Caco-2 (cell line): ENCODE measurements around the gene BRF1. TPM values are rescaled to one million over a fixed set of nuclear protein-coding genes. Genes with fewer than 3 reads are reported as not detected.
A peak's percentile ranks its signal among the peaks of the same experiment; 100 is the strongest.

ENCODE experiments used
- BruUV-seq: library from RNA; stranded (reverse); fragments of 400-500 nt; replicated peaks from 2 replicates; lab custom pipeline; 2021; lab: Mats Ljungman, UMichigan
- CTCF ChIA-PET: fragments of 300-600 bp; sonication (Branson Sonifier 250); formaldehyde crosslinking; loops from one replicate; lab custom pipeline; 2022; ENCODE audit warnings: antibody characterized with exemption; lab: Charles Lee
- POLR2A ChIA-PET: fragments of 300-600 bp; sonication (Branson Sonifier 250); formaldehyde crosslinking; loops from one replicate; lab custom pipeline; 2022; ENCODE audit warnings: antibody characterized with exemption; lab: Charles Lee
- DNase-seq, 2 experiments: peaks; one replicate each; pipeline versions ENCODE4 v3.0.0 to v3.0.0-alpha.2; 2020 to 2022
- H3K27me3 ChIP-seq: replicated peaks from 2 replicates; pipeline ENCODE4 v1.6.0; 2011; ENCODE audit warnings: low read length; ENCODE audit not compliant: control insufficient read depth, insufficient read depth
- H3K36me3 ChIP-seq: 2 replicates; pipeline ENCODE4 v1.5.1; 2011; ENCODE audit warnings: low read length; ENCODE audit not compliant: control insufficient read depth, insufficient read depth
- H3K4me1 ChIP-seq: fragments of 250-450 bp; sonication (Bioruptor Pico); 2 replicates; pipeline ENCODE4 v1.5.1; 2020; ENCODE audit warnings: mild to moderate bottlenecking
- H3K4me3 ChIP-seq: 2 replicates; pipeline ENCODE4 v1.5.1; 2011; ENCODE audit warnings: low read depth, mild to moderate bottlenecking, control low read depth, low read length
- H3K9me3 ChIP-seq: fragments of 250-450 bp; sonication (Bioruptor Pico); 2 replicates; pipeline ENCODE4 v1.5.1; 2020; ENCODE audit warnings: mild to moderate bottlenecking, moderate library complexity
- H3K27ac Mint-ChIP-seq: one replicate; pipeline ENCODE4 v1.8.0; 2022; ENCODE audit warnings: mixed read lengths; ENCODE audit not compliant: unreplicated experiment
- H3K27me3 Mint-ChIP-seq: one replicate; pipeline ENCODE4 v1.8.0; 2022; ENCODE audit warnings: mixed read lengths; ENCODE audit not compliant: insufficient read depth, unreplicated experiment
- H3K36me3 Mint-ChIP-seq: one replicate; pipeline ENCODE4 v1.8.0; 2022; ENCODE audit warnings: mild to moderate bottlenecking, mixed read lengths; ENCODE audit not compliant: insufficient read depth, unreplicated experiment
- H3K4me1 Mint-ChIP-seq: one replicate; pipeline ENCODE4 v1.8.0; 2022; ENCODE audit warnings: low read depth, mixed read lengths; ENCODE audit not compliant: unreplicated experiment
- H3K4me3 Mint-ChIP-seq: one replicate; pipeline ENCODE4 v1.8.0; 2022; ENCODE audit warnings: mild to moderate bottlenecking, moderate library complexity, mixed read lengths; ENCODE audit not compliant: unreplicated experiment
- H3K9me3 Mint-ChIP-seq: one replicate; pipeline ENCODE4 v1.8.0; 2022; ENCODE audit warnings: mixed read lengths; ENCODE audit not compliant: unreplicated experiment
- intact Hi-C: fragments of 100-400 bp; cut with micrococcal nuclease; formaldehyde crosslinking; loops from one replicate; pipeline ENCODE4 v1.10.0; 2022; ENCODE audit not compliant: unreplicated experiment
- total RNA-seq: library from RNA; stranded (reverse); gene quantifications from 2 replicates; pipeline ENCODE4 v1.2.3, GENCODE V29; 2022
- TF ChIP-seq, protein P1 (sequence below), 2 experiments: fragments of 200-600 bp in 1 of 2; IDR thresholded peaks; 1 replicate in 1 of 2; 2 replicates in 1 of 2; pipeline versions ENCODE4 v1.5.1 to v1.8.0; 2011 to 2022; ENCODE audit warnings: antibody characterized with exemption in 1 of 2, control low read depth in 1 of 2, inconsistent platforms in 1 of 2, low read depth in 1 of 2, low read length in 1 of 2, mild to moderate bottlenecking in 1 of 2, moderate library complexity in 1 of 2; ENCODE audit not compliant: insufficient read depth in 1 of 2, severe bottlenecking in 1 of 2, unreplicated experiment in 1 of 2

The BRF1 gene
- total RNA-seq, 1 experiment from 2014 or later, result 43.6 TPM

DNA sequence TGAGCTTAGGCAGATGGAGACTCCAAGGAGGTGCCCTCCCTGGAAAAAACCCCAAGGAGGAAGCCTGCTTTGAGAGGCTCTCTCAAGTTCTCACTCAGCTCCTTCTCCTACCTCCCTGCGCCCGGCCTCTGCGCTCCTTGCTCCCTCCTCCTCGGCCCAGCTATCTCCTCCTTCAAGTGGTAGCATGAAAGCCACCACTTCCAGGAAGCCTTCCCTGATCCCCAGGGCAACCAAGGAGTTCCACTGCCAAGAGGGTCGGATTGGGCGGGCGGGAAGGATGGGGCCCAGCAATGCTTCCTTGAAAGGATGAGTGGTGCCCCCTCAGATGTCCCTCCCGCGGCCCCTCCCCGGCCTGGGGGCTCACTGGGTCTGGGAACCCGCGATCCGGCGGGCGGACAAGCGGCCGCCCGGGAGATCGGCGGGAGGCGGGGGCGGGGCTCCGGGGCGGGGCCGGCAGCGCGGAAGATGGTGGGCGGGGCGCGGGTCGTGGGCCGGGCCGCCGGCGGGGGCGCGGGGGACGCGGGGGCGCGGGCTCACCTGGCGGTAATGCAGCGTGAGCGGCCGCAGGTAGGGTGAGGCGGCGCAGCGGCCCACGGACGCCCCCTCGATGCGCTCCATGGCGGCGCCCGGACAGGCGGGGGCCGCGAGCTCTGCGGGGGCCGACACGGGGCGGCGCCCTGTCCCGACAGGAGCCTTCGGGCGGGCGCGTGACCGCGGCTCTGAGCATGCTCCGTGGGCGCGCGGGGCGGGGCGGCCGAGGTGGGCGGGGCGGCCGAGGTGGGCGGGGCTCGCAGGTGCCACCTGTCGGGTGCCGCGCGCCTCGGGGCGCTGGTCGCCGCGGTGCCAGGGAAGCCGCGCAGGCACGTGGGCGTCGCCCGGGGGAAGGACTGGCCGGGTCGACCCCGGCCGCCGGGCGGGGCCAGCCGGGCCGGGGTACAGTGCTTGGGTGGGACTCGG lies 119.9 kb downstream of the BRF1 start, which contains the start of gene NUDT14:
NUDT14 (minus strand) TSS at position 721 of the 957 bp plus-strand sequence; CDS start at position 618, 103 bp downstream.
- Mint-ChIP-seq H3K9me3 (no peaks in the 10 kb centered on the region), H3K27me3 (peaks cover 3% of the 10 kb centered on the region), H3K4me1 (no peaks in the 10 kb centered on the region), H3K4me3 (peak within 1 kb of the TSS; percentile 78), H3K36me3 (no peaks in the 10 kb centered on the region), H3K27ac (no peak within 1 kb of the TSS)
- intact Hi-C loops, result no loop called here
- ChIA-PET POLR2A (interaction anchor here (0.7 kb wide), 2 partner anchors 11 to 70 kb away, joined by 4 to 9 read pairs; no protein-coding TSS in a partner anchor), CTCF (interaction anchor here (0.5 to 1.9 kb wide), 6 partner anchors 8 to 120 kb away, joined by 3 to 7 read pairs (median 4); partner anchors contain the start of gene BRF1)
- DNase-seq, result peak; percentile 88
- Histone ChIP-seq H3K4me3 (peak within 1 kb of the TSS; percentile 49), H3K4me1 (peaks cover 9% of the 10 kb centered on the region; the same call in 1 of the 2 replicates), H3K36me3 (no peaks in the 10 kb centered on the region; the same call in 1 of the 2 replicates), H3K27me3 (no peaks in the 10 kb centered on the region), H3K9me3 (no peaks in the 10 kb centered on the region)
- no TSS peak for BruUV-seq
- TF ChIP-seq, protein P1, sequence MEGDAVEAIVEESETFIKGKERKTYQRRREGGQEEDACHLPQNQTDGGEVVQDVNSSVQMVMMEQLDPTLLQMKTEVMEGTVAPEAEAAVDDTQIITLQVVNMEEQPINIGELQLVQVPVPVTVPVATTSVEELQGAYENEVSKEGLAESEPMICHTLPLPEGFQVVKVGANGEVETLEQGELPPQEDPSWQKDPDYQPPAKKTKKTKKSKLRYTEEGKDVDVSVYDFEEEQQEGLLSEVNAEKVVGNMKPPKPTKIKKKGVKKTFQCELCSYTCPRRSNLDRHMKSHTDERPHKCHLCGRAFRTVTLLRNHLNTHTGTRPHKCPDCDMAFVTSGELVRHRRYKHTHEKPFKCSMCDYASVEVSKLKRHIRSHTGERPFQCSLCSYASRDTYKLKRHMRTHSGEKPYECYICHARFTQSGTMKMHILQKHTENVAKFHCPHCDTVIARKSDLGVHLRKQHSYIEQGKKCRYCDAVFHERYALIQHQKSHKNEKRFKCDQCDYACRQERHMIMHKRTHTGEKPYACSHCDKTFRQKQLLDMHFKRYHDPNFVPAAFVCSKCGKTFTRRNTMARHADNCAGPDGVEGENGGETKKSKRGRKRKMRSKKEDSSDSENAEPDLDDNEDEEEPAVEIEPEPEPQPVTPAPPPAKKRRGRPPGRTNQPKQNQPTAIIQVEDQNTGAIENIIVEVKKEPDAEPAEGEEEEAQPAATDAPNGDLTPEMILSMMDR (IDR thresholded peaks at IDR 0.05; ENCODE audit: insufficient read depth in 1 of 2, low read depth in 1 of 2, low read length in 1 of 2, severe bottlenecking in 1 of 2, unreplicated experiment in 1 of 2), result no peak

DNA sequence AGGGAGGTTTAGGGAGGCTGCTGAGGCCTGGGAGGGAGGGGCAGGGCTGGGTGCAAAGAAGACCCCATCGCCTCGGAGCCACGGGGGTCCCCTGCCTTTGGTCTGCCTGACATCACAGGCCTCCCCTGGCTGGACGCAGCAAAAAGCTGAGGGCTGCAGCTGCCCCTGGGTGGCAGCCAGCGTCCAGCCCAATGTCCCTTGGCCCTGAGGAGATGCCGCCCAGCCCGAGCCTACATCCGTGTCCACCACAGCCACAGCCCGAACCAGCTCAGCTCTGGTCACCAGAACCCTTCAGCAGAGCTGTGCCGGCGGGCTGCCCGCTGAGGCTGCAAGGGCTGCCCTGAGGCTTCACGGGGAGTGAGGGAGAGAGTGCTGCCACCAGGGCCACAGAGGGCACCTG lies 121.6 kb downstream of the BRF1 start:
- H3K27ac Mint-ChIP-seq, result no peak overlapping the region
- no peaks in the 10 kb centered on the region for H3K9me3 ChIP-seq
- H3K27me3 Mint-ChIP-seq, result peaks cover 3% of the 10 kb centered on the region
- no peak for DNase-seq
- no peaks in the 10 kb centered on the region for H3K27me3 ChIP-seq
- BruUV-seq, result no TSS peak
- H3K36me3 ChIP-seq, result no peaks in the 10 kb centered on the region; the same call in 1 of the 2 replicates
- ChIA-PET CTCF (no interaction called here), POLR2A (no interaction called here)
- H3K4me1 Mint-ChIP-seq, result no peaks in the 10 kb centered on the region
- no peak overlapping the region for H3K4me3 Mint-ChIP-seq
- no peaks in the 10 kb centered on the region for H3K36me3 Mint-ChIP-seq
- no peaks in the 10 kb centered on the region for H3K9me3 Mint-ChIP-seq
- peaks cover 9% of the 10 kb centered on the region; the same call in 1 of the 2 replicates for H3K4me1 ChIP-seq
- intact Hi-C loops, result no loop called here
- H3K4me3 ChIP-seq, result no peak overlapping the region
- TF ChIP-seq, protein P1 (IDR thresholded peaks at IDR 0.05; ENCODE audit: insufficient read depth in 1 of 2, low read depth in 1 of 2, low read length in 1 of 2, severe bottlenecking in 1 of 2, unreplicated experiment in 1 of 2), result no peak

DNA sequence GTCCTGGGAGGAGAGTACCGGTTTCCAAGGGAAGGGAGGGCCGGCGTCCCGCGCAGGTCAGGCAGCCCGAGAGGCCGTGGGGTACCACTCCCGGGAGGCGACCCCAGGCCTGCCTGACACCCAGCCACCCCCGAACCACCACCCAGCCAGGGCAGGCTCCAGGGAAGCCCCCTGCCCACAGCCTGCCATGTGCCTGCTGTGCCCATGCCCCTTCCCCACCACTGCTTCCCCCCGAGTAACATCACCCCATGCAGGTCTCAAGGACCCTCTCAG lies 122.0 kb downstream of the BRF1 start:
- POLR2A ChIA-PET, result no interaction called here
- Histone ChIP-seq H3K9me3 (no peaks in the 10 kb centered on the region), H3K27me3 (no peaks in the 10 kb centered on the region), H3K4me1 (peaks cover 9% of the 10 kb centered on the region; the same call in 1 of the 2 replicates), H3K36me3 (no peaks in the 10 kb centered on the region; the same call in 1 of the 2 replicates), H3K4me3 (no peak overlapping the region; the same call in 1 of the 2 replicates)
- intact Hi-C loops, result no loop called here
- no peaks in the 10 kb centered on the region for H3K36me3 Mint-ChIP-seq
- H3K27me3 Mint-ChIP-seq, result peaks cover 3% of the 10 kb centered on the region
- CTCF ChIA-PET, result no interaction called here
- no peak for DNase-seq
- H3K27ac Mint-ChIP-seq, result no peak overlapping the region
- peak overlapping the region; percentile 29 for H3K4me3 Mint-ChIP-seq
- H3K9me3 Mint-ChIP-seq, result no peaks in the 10 kb centered on the region
- BruUV-seq, result no TSS peak
- TF ChIP-seq, protein P1 (IDR thresholded peaks at IDR 0.05; ENCODE audit: insufficient read depth in 1 of 2, low read depth in 1 of 2, low read length in 1 of 2, severe bottlenecking in 1 of 2, unreplicated experiment in 1 of 2), result no peak
- no peaks in the 10 kb centered on the region for H3K4me1 Mint-ChIP-seq
